HepG2 (cell line): ENCODE results near the gene GBP1. TPM values are rescaled to one million over a fixed set of nuclear protein-coding genes. Genes with fewer than 3 reads are reported as not detected.
A peak's percentile ranks its signal among the peaks of the same experiment; 100 is the strongest.

Experiments used
- DDIT3 ChIP-seq: sonication (generic); formaldehyde crosslinking; IDR thresholded peaks from 2 replicates; pipeline ENCODE4 v1.4.0; 2020; ENCODE audit warnings: mild to moderate bottlenecking, missing genetic modification reagents
- EP300 ChIP-seq, 3 experiments: sonication (generic) in 1 of 3; formaldehyde crosslinking in 1 of 3; IDR thresholded peaks; 2 replicates each; pipeline versions ENCODE4 v1.5.1 to v1.6.1; 2011 to 2020; ENCODE audit warnings: low read depth in 2 of 3, low read length in 2 of 3, borderline replicate concordance in 1 of 3, improper control_type of control experiment in 1 of 3, mild to moderate bottlenecking in 1 of 3, missing genetic modification reagents in 1 of 3, moderate library complexity in 1 of 3
- FOXA3 ChIP-seq: IDR thresholded peaks from 2 replicates; pipeline ENCODE4 v1.6.1; 2016; ENCODE audit warnings: missing genetic modification reagents, missing compliant biosample characterization
- HINFP ChIP-seq: sonication (generic); formaldehyde crosslinking; IDR thresholded peaks from 2 replicates; pipeline ENCODE4 v1.4.0; 2020; ENCODE audit warnings: low read depth, mild to moderate bottlenecking, missing genetic modification reagents
- MTF2 ChIP-seq: sonication (generic); formaldehyde crosslinking; IDR thresholded peaks from 2 replicates; pipeline ENCODE4 v1.5.0; 2020; ENCODE audit warnings: missing genetic modification reagents, borderline replicate concordance
- NR0B2 ChIP-seq: sonication (generic); formaldehyde crosslinking; IDR thresholded peaks from 2 replicates; pipeline ENCODE4 v1.4.0; 2020; ENCODE audit warnings: mild to moderate bottlenecking, missing genetic modification reagents
- PRDM15 ChIP-seq: sonication (generic); formaldehyde crosslinking; IDR thresholded peaks from 2 replicates; pipeline ENCODE4 v1.4.0; 2020; ENCODE audit warnings: missing genetic modification reagents
- SNRNP70 ChIP-seq: fragments of 200-400 bp; formaldehyde crosslinking; IDR thresholded peaks from 2 replicates; pipeline ENCODE4 v1.6.1; 2017; ENCODE audit warnings: mild to moderate bottlenecking, low read depth, low read length, moderate library complexity
- SP1 ChIP-seq, 2 experiments: fragments of 450-650 bp in 1 of 2; sonication (generic) in 1 of 2; formaldehyde crosslinking in 1 of 2; IDR thresholded peaks; 2 replicates each; pipeline versions ENCODE4 v1.4.0 to v1.6.1; 2016 to 2020; ENCODE audit warnings: missing genetic modification reagents in 1 of 2
- ZFY ChIP-seq: sonication (generic); formaldehyde crosslinking; IDR thresholded peaks from 2 replicates; pipeline ENCODE4 v1.4.0; 2020; ENCODE audit warnings: missing genetic modification reagents
- ZMYM2 ChIP-seq: sonication (generic); formaldehyde crosslinking; IDR thresholded peaks from 2 replicates; pipeline ENCODE4 v1.8.0; 2022; ENCODE audit warnings: mild to moderate bottlenecking, missing genetic modification reagents
- ZNF20 ChIP-seq: sonication (generic); formaldehyde crosslinking; IDR thresholded peaks from 2 replicates; pipeline ENCODE4 v1.4.0; 2020; ENCODE audit warnings: mild to moderate bottlenecking, moderate library complexity, missing genetic modification reagents
- ZNF24 ChIP-seq: fragments of 450-650 bp; IDR thresholded peaks from 2 replicates; pipeline ENCODE4 v1.6.1; 2017; ENCODE audit warnings: antibody characterized with exemption, mild to moderate bottlenecking
- ZNF512B ChIP-seq: sonication (generic); formaldehyde crosslinking; IDR thresholded peaks from 2 replicates; pipeline ENCODE4 v1.5.1; 2020; ENCODE audit warnings: missing genetic modification reagents, mild to moderate bottlenecking, borderline replicate concordance
- ZNF639 ChIP-seq: conservative IDR thresholded peaks from 2 replicates; pipeline ENCODE4 v1.6.1; 2018; ENCODE audit warnings: missing genetic modification reagents
- ZNF672 ChIP-seq: sonication (generic); formaldehyde crosslinking; IDR thresholded peaks from 2 replicates; pipeline ENCODE4 v1.8.1; 2022; ENCODE audit warnings: missing genetic modification reagents
- ZNF720 ChIP-seq: sonication (generic); formaldehyde crosslinking; IDR thresholded peaks from 2 replicates; pipeline ENCODE4 v1.4.0; 2020; ENCODE audit warnings: missing genetic modification reagents
- ZNF788 ChIP-seq: sonication (generic); formaldehyde crosslinking; IDR thresholded peaks from 2 replicates; pipeline ENCODE4 v1.5.0; 2020; ENCODE audit warnings: mild to moderate bottlenecking, missing genetic modification reagents, borderline replicate concordance
- polyA plus RNA-seq, 8 experiments: library from polyadenylated mRNA; depleted of rRNA in 3 of 8; stranded (reverse) in 7 of 8; unstranded in 1 of 8; fragments of >200 nt; fragmentation: Illumina TruSeq in 4 of 8; extraction: Trizol in 4 of 8; gene quantifications; 2 replicates each; pipeline versions ENCODE4 v1.2.1 to v1.2.3, GENCODE V29; 2011 to 2016; ENCODE audit warnings: low read depth in 4 of 8, missing spikeins in 1 of 8, mixed read lengths in 1 of 8; ENCODE audit not compliant: insufficient read depth in 1 of 8
- total RNA-seq, 5 experiments: library from RNA; depleted of rRNA; stranded (reverse); fragments of >200 nt; fragmentation: Illumina TruSeq; extraction: Trizol; gene quantifications; 2 replicates each; pipeline ENCODE4 v1.2.3, GENCODE V29; 2016; ENCODE audit warnings: low read depth in 1 of 5

Gene GBP1
- total and polyA plus RNA-seq, 2 of the 13 experiments (the other 11 are each of a cell fraction or from before 2014, with no cell fraction given): 0.62 to 2.3 TPM

- no peak for TF ChIP-seq DDIT3 (CRISPR knock-in tag)
- TF ChIP-seq HINFP (CRISPR knock-in tag): no peak
- no peak for TF ChIP-seq ZNF24
- TF ChIP-seq ZFY (CRISPR knock-in tag): no peak
- TF ChIP-seq ZNF639 (CRISPR knock-in tag): 0 out of 2 replicates have a peak, but pooled peaks have one; percentile 33
- no peak for TF ChIP-seq ZNF512B (CRISPR knock-in tag)
- no peak for TF ChIP-seq NR0B2 (CRISPR knock-in tag)
- TF ChIP-seq EP300 (IDR thresholded peaks at IDR 0.05; ENCODE audit: low read depth in 2 of 2, low read length in 2 of 2): peak; percentile 14 to 81; a peak in 2 of 4 replicates
- peak; percentile 74 for TF ChIP-seq EP300 (CRISPR knock-in tag; IDR thresholded peaks at IDR 0.05; ENCODE audit: borderline replicate concordance)
- no peak for TF ChIP-seq SP1 (IDR thresholded peaks at IDR 0.05)
- 0 out of 2 replicates have a peak, but pooled peaks have one; percentile 43 for TF ChIP-seq SP1 (CRISPR knock-in tag; IDR thresholded peaks at IDR 0.05)
- TF ChIP-seq ZNF720 (CRISPR knock-in tag): no peak
- peak; percentile 79 for TF ChIP-seq FOXA3 (CRISPR knock-in tag)
- no peak for TF ChIP-seq ZNF672
- no peak for TF ChIP-seq ZNF20 (CRISPR knock-in tag)
- no peak for TF ChIP-seq PRDM15
- no peak for TF ChIP-seq ZNF788 (CRISPR knock-in tag)
- TF ChIP-seq MTF2: no peak
- TF ChIP-seq SNRNP70: no peak
- TF ChIP-seq ZMYM2 (CRISPR knock-in tag): 0 out of 2 replicates have a peak, but pooled peaks have one; percentile 53
Measured at GRCh38 chr1:89044970-89045721, 19.9 kb downstream of the GBP1 start (continued).
